ENCODE results near the gene TTL.
"Not testable (repeated sequence)": the region's sequence is repeated elsewhere in the genome, so short reads cannot be mapped to it uniquely, and the experiment has no call there.

Gene TTL

GRCh38 chr2:112476434-112476833, 5.5 kb upstream of the TTL start:
- DNase-seq: no peak

- DNase-seq: peak in 1 of 2 experiments; percentile 21
Measured at GRCh38 chr2:112480530-112481049, 1.4 kb upstream of the TTL start.

GRCh38 chr2:112481050-112481527, 867 bp upstream of the TTL start:
- DNase-seq: peak; percentile 75 to 78

GRCh38 chr2:112482309-112483041, 519 bp downstream of the TTL start:
- DNase-seq: peak; percentile 26 to 42

GRCh38 chr2:112483042-112483473, 1.1 kb downstream of the TTL start:
- DNase-seq: peak; percentile 13 to 30

- no peak for DNase-seq
Measured at GRCh38 chr2:112483831-112484230, 1.9 kb downstream of the TTL start.

- DNase-seq: no peak
Measured at GRCh38 chr2:112485849-112486248, 3.9 kb downstream of the TTL start.

GRCh38 chr2:112486895-112487294, 4.9 kb downstream of the TTL start:
- DNase-seq: no peak

- DNase-seq: no peak
Measured at GRCh38 chr2:112487444-112487961, 5.5 kb downstream of the TTL start.

- DNase-seq: no peak
Measured at GRCh38 chr2:112488201-112488600, 6.2 kb downstream of the TTL start.

GRCh38 chr2:112491946-112492345, 10.0 kb downstream of the TTL start:
- DNase-seq: no peak

- DNase-seq: no peak
Measured at GRCh38 chr2:112493048-112493447, 11.1 kb downstream of the TTL start.

GRCh38 chr2:112493858-112494648, 12.1 kb downstream of the TTL start:
- no peak for DNase-seq

GRCh38 chr2:112494828-112495227, 12.9 kb downstream of the TTL start:
- DNase-seq: no peak

GRCh38 chr2:112495878-112496277, 13.9 kb downstream of the TTL start:
- not testable (repeated sequence) for DNase-seq

GRCh38 chr2:112500850-112501484, 19.0 kb downstream of the TTL start:
- DNase-seq: peak; percentile 30 to 43

- not testable (repeated sequence) for DNase-seq
Measured at GRCh38 chr2:112509239-112509998, 27.5 kb downstream of the TTL start.

- DNase-seq: no peak
Measured at GRCh38 chr2:112516801-112517200, 34.8 kb downstream of the TTL start.

GRCh38 chr2:112518807-112519206, 36.9 kb downstream of the TTL start:
- no peak for DNase-seq

GRCh38 chr2:112519506-112519905, 37.5 kb downstream of the TTL start:
- DNase-seq: no peak

GRCh38 chr2:112520234-112520783, 38.4 kb downstream of the TTL start:
- no peak for DNase-seq

GRCh38 chr2:112523291-112523777, 41.4 kb downstream of the TTL start:
- DNase-seq: no peak
